HG03442 (cell line): ENCODE data around the gene EPN2.
A peak's percentile ranks its signal among the peaks of the same experiment; 100 is the strongest.
"Not testable (repeated sequence)": the region's sequence is repeated elsewhere in the genome, so short reads cannot be mapped to it uniquely, and the experiment has no call there.

ENCODE experiments used
- ATAC-seq: cut with Tn5 transposase; IDR thresholded peaks from one replicate; pipeline ENCODE4 v1.9.1; 2021; ENCODE audit warnings: mild to moderate bottlenecking, moderate library complexity; ENCODE audit not compliant: unreplicated experiment

Gene EPN2

GRCh38 chr17:19237139-19237388, at the start of gene EPN2:
TSS of gene EPN2 (plus strand) at chr17:19237366. CDS start at chr17:19283120, 45,754 bp downstream.
- ATAC-seq = not testable (repeated sequence)

GRCh38 chr17:19187883-19188869, 49.0 kb upstream of the EPN2 start:
- ATAC-seq = not testable (repeated sequence)

GRCh38 chr17:19188870-19189708, 48.1 kb upstream of the EPN2 start:
- ATAC-seq = not testable (repeated sequence)

- ATAC-seq = not testable (repeated sequence)
These were observed 47.3 kb upstream of the EPN2 start for GRCh38 chr17:19189781-19190405.

- peak; percentile 73 for ATAC-seq
These were observed 40.6 kb upstream of the EPN2 start for GRCh38 chr17:19196382-19197204.

GRCh38 chr17:19202448-19202847, 34.7 kb upstream of the EPN2 start:
- peak; percentile 47 for ATAC-seq

- ATAC-seq = not testable (repeated sequence)
These were observed 33.7 kb upstream of the EPN2 start for GRCh38 chr17:19203429-19203828.

- not testable (repeated sequence) for ATAC-seq
These were observed 21.9 kb upstream of the EPN2 start for GRCh38 chr17:19215074-19215860.

GRCh38 chr17:19216148-19216926, 20.8 kb upstream of the EPN2 start:
- ATAC-seq = peak; percentile 40

GRCh38 chr17:19218914-19219313, 18.3 kb upstream of the EPN2 start:
- not testable (repeated sequence) for ATAC-seq

- not testable (repeated sequence) for ATAC-seq
These were observed 17.8 kb upstream of the EPN2 start for GRCh38 chr17:19219384-19219783.

- ATAC-seq = not testable (repeated sequence)
These were observed 17.0 kb upstream of the EPN2 start for GRCh38 chr17:19220195-19220594.

- not testable (repeated sequence) for ATAC-seq
These were observed 10.3 kb upstream of the EPN2 start for GRCh38 chr17:19226610-19227588.

- ATAC-seq = not testable (repeated sequence)
These were observed 2.5 kb upstream of the EPN2 start for GRCh38 chr17:19234676-19235075.

- ATAC-seq = peak; percentile 22
These were observed 621 bp upstream of the EPN2 start for GRCh38 chr17:19236351-19237138.

GRCh38 chr17:19237389-19238166, 412 bp downstream of the EPN2 start:
- peak; percentile 68 for ATAC-seq
